ENCODE data around the gene STAP1.

The STAP1 gene

DNA sequence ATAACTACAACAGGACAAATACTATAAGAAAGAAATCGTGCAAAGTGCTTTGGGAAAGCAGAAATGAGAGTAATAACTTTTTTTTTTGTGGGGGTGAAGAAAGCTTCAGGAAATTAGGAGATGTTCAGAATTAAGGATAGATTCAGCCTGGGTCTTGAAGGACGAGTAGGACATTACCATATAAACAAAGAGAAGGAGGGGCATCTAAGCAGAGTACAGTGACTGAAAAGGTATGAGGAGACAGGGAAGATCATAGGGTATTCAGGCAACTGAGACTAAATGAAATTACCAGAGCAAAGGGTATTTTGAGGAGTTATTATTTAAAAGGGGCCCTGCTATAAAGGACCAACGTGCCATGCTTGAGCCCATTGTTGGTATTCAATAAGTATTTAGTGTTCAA is 3.1 kb upstream of the STAP1 start:
- no peak overlapping the region for H3K4me3 ChIP-seq (ENCODE audit: extremely low read depth, insufficient read depth, low read length, poor library complexity, severe bottlenecking)
- H3K36me3 ChIP-seq (ENCODE audit: control insufficient read depth, insufficient read depth, low read length): no peaks in the 10 kb centered on the region
- no peaks in the 10 kb centered on the region for H3K4me1 ChIP-seq (ENCODE audit: control insufficient read depth, insufficient read depth, low read length, poor library complexity, severe bottlenecking)
- H3K9me3 ChIP-seq (ENCODE audit: control insufficient read depth, low read length): no peaks in the 10 kb centered on the region
- 77% methylated on average over 2 of the region's 3 CpGs; no CpG with 5 or more reads in 1 of the 2 experiments for WGBS, 2 experiments (ENCODE audit: insufficient coverage in 2 of 2)
- H3K27ac ChIP-seq (ENCODE audit: low read depth, low read length, severe bottlenecking): no peak overlapping the region

DNA sequence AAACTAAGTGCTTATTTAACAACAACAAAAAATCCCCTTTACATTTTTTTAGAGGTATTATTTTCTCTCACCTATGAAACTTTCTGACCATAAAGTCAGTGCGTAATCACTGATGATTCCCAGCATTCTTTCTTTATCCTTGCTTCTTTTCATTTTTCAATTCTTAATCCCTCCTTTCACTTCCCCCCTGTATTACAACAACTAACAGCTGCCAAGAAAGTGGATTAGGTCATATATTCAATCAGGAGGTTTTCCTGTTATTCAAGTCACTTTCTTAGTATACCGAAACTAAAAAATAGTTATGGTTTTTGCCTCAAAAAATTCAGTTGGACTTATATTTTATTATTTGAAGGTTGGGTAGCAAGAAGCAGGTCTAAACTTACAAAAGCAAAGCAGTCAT is 2.1 kb upstream of the STAP1 start:
- 100% methylated on average over 1 of the region's 2 CpGs for WGBS, 2 experiments (ENCODE audit: insufficient coverage in 2 of 2)
- H3K4me3 ChIP-seq (ENCODE audit: extremely low read depth, insufficient read depth, low read length, poor library complexity, severe bottlenecking): no peak overlapping the region
- H3K4me1 ChIP-seq (ENCODE audit: control insufficient read depth, insufficient read depth, low read length, poor library complexity, severe bottlenecking): no peaks in the 10 kb centered on the region
- H3K36me3 ChIP-seq (ENCODE audit: control insufficient read depth, insufficient read depth, low read length): no peaks in the 10 kb centered on the region
- no peak overlapping the region for H3K27ac ChIP-seq (ENCODE audit: low read depth, low read length, severe bottlenecking)
- H3K9me3 ChIP-seq (ENCODE audit: control insufficient read depth, low read length): no peaks in the 10 kb centered on the region

- H3K4me1 ChIP-seq (ENCODE audit: control insufficient read depth, insufficient read depth, low read length, poor library complexity, severe bottlenecking): no peaks in the 10 kb centered on the region
Measured at GRCh38 chr4:67565284-67565683, 6.8 kb downstream of the STAP1 start.

GRCh38 chr4:67566335-67566734 is 7.8 kb downstream of the STAP1 start:
- WGBS, 2 experiments (ENCODE audit: insufficient coverage in 2 of 2): 96% methylated on average over 3 of the region's 3 CpGs; no CpG with 5 or more reads in 1 of the 2 experiments

More at GRCh38 chr4:67565284-67565683, 6.8 kb downstream of the STAP1 start:
- no peaks in the 10 kb centered on the region for H3K36me3 ChIP-seq (ENCODE audit: control insufficient read depth, insufficient read depth, low read length)
- H3K27ac ChIP-seq (ENCODE audit: low read depth, low read length, severe bottlenecking): no peak overlapping the region
- no peaks in the 10 kb centered on the region for H3K9me3 ChIP-seq (ENCODE audit: control insufficient read depth, low read length)
- H3K4me3 ChIP-seq (ENCODE audit: extremely low read depth, insufficient read depth, low read length, poor library complexity, severe bottlenecking): no peak overlapping the region

DNA sequence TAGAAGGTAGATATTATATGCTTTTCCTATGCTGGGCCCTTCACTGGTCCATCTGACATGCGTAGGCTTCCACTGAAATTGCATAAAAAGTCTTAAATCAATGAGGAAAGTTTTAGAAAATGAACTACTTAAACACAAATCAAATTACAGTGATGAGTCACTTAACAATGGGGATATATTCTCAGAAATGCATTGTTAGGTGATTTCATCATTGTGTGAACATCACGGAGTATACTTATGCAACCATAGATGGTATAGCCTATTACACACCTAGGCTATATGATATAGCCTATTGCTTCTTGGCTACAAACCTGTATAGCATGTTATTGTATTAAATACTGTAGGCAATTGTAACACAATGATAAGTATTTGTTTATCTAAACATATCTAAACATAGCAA is 10.3 kb downstream of the STAP1 start:
- Histone ChIP-seq H3K9me3 (ENCODE audit: control insufficient read depth, low read length) (no peaks in the 10 kb centered on the region), H3K36me3 (ENCODE audit: control insufficient read depth, insufficient read depth, low read length) (no peaks in the 10 kb centered on the region), H3K27ac (ENCODE audit: low read depth, low read length, severe bottlenecking) (no peak overlapping the region), H3K4me1 (ENCODE audit: control insufficient read depth, insufficient read depth, low read length, poor library complexity, severe bottlenecking) (peaks cover 6% of the 10 kb centered on the region), H3K4me3 (ENCODE audit: extremely low read depth, insufficient read depth, low read length, poor library complexity, severe bottlenecking) (no peak overlapping the region)
- WGBS, 2 experiments (ENCODE audit: insufficient coverage in 2 of 2): no CpG with 5 or more reads among the region's 2 CpGs

More at GRCh38 chr4:67566335-67566734, 7.8 kb downstream of the STAP1 start:
- Histone ChIP-seq H3K36me3 (ENCODE audit: control insufficient read depth, insufficient read depth, low read length) (no peaks in the 10 kb centered on the region), H3K4me1 (ENCODE audit: control insufficient read depth, insufficient read depth, low read length, poor library complexity, severe bottlenecking) (no peaks in the 10 kb centered on the region), H3K27ac (ENCODE audit: low read depth, low read length, severe bottlenecking) (no peak overlapping the region), H3K9me3 (ENCODE audit: control insufficient read depth, low read length) (no peaks in the 10 kb centered on the region), H3K4me3 (ENCODE audit: extremely low read depth, insufficient read depth, low read length, poor library complexity, severe bottlenecking) (no peak overlapping the region)

GRCh38 chr4:67570537-67570936 is 12.0 kb downstream of the STAP1 start:
- Histone ChIP-seq H3K27ac (ENCODE audit: low read depth, low read length, severe bottlenecking) (no peak overlapping the region), H3K4me1 (ENCODE audit: control insufficient read depth, insufficient read depth, low read length, poor library complexity, severe bottlenecking) (peaks cover 6% of the 10 kb centered on the region), H3K9me3 (ENCODE audit: control insufficient read depth, low read length) (no peaks in the 10 kb centered on the region), H3K4me3 (ENCODE audit: extremely low read depth, insufficient read depth, low read length, poor library complexity, severe bottlenecking) (no peak overlapping the region), H3K36me3 (ENCODE audit: control insufficient read depth, insufficient read depth, low read length) (no peaks in the 10 kb centered on the region)
- WGBS, 2 experiments (ENCODE audit: insufficient coverage in 2 of 2): 100% methylated on average over 1 of the region's 1 CpG; no CpG with 5 or more reads in 1 of the 2 experiments

DNA sequence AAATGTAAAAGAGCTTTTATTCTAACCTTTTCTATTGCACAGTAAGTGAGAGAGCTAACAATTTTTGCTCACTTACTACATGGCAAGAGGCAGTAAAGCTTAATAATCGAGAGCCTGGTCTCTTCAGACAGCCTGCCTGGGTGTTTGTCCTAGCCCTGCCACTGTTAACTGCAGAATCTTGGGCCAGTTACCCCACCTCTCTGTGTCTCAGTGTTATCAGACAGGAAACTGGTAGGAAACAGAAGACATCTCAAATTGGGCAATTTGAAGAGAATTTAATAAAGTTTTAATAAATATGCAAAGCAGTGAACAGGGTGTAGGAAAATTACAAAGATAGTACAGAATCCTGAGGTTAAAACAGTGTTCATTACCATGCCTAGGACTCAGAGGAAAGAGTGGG is 13.4 kb downstream of the STAP1 start:
- H3K4me1 ChIP-seq (ENCODE audit: control insufficient read depth, insufficient read depth, low read length, poor library complexity, severe bottlenecking): peaks cover 6% of the 10 kb centered on the region
- 50 to 83% methylated on average over 1 of the region's 1 CpG for WGBS, 2 experiments (ENCODE audit: insufficient coverage in 2 of 2)

DNA sequence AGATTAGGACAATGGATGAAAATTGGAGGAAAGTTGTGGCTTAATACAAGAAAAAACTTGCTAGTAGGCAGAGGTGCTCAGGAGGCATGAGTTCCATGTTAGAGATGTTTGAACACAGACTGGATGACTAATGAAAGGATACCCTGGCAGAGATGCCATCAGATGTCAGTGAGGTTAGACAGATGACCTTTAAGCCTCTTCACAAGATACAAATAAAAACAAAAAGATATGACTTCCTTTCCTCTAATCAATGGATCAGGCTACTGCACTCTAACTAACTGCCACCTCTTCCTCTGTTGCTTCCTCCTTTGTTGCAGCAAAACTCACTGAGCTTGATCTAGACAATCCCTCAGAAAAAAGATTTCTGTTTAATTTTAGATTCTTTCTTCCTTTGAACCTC is 14.7 kb downstream of the STAP1 start:
- no peaks in the 10 kb centered on the region for H3K9me3 ChIP-seq (ENCODE audit: control insufficient read depth, low read length)
- H3K4me3 ChIP-seq (ENCODE audit: extremely low read depth, insufficient read depth, low read length, poor library complexity, severe bottlenecking): no peak overlapping the region
- no peaks in the 10 kb centered on the region for H3K36me3 ChIP-seq (ENCODE audit: control insufficient read depth, insufficient read depth, low read length)
- H3K4me1 ChIP-seq (ENCODE audit: control insufficient read depth, insufficient read depth, low read length, poor library complexity, severe bottlenecking): peaks cover 6% of the 10 kb centered on the region
- H3K27ac ChIP-seq (ENCODE audit: low read depth, low read length, severe bottlenecking): no peak overlapping the region

More for the DNA sequence above, 13.4 kb downstream of the STAP1 start:
- H3K9me3 ChIP-seq (ENCODE audit: control insufficient read depth, low read length): no peaks in the 10 kb centered on the region
- no peaks in the 10 kb centered on the region for H3K36me3 ChIP-seq (ENCODE audit: control insufficient read depth, insufficient read depth, low read length)
- no peak overlapping the region for H3K4me3 ChIP-seq (ENCODE audit: extremely low read depth, insufficient read depth, low read length, poor library complexity, severe bottlenecking)
- no peak overlapping the region for H3K27ac ChIP-seq (ENCODE audit: low read depth, low read length, severe bottlenecking)

GRCh38 chr4:67575232-67576058 is 16.9 kb downstream of the STAP1 start:
- H3K9me3 ChIP-seq (ENCODE audit: control insufficient read depth, low read length): no peaks in the 10 kb centered on the region
- peaks cover 6% of the 10 kb centered on the region for H3K4me1 ChIP-seq (ENCODE audit: control insufficient read depth, insufficient read depth, low read length, poor library complexity, severe bottlenecking)
- H3K27ac ChIP-seq (ENCODE audit: low read depth, low read length, severe bottlenecking): no peak overlapping the region
- H3K4me3 ChIP-seq (ENCODE audit: extremely low read depth, insufficient read depth, low read length, poor library complexity, severe bottlenecking): no peak overlapping the region
- WGBS, 2 experiments (ENCODE audit: insufficient coverage in 2 of 2): 83 to 98% methylated on average over 4 to 5 of the region's 13 CpGs
- no peaks in the 10 kb centered on the region for H3K36me3 ChIP-seq (ENCODE audit: control insufficient read depth, insufficient read depth, low read length)

- Histone ChIP-seq H3K36me3 (ENCODE audit: control insufficient read depth, insufficient read depth, low read length) (no peaks in the 10 kb centered on the region), H3K4me1 (ENCODE audit: control insufficient read depth, insufficient read depth, low read length, poor library complexity, severe bottlenecking) (peaks cover 6% of the 10 kb centered on the region), H3K27ac (ENCODE audit: low read depth, low read length, severe bottlenecking) (no peak overlapping the region), H3K4me3 (ENCODE audit: extremely low read depth, insufficient read depth, low read length, poor library complexity, severe bottlenecking) (no peak overlapping the region), H3K9me3 (ENCODE audit: control insufficient read depth, low read length) (no peaks in the 10 kb centered on the region)
- 76 to 82% methylated on average over 2 of the region's 4 CpGs for WGBS, 2 experiments (ENCODE audit: insufficient coverage in 2 of 2)
Measured at GRCh38 chr4:67576059-67576466, 17.5 kb downstream of the STAP1 start.

- no CpG with 5 or more reads among the region's 1 CpG for WGBS, 2 experiments (ENCODE audit: insufficient coverage in 2 of 2)
Measured at GRCh38 chr4:67576538-67576937, 18.0 kb downstream of the STAP1 start.

More at GRCh38 chr4:67576538-67576937, 18.0 kb downstream of the STAP1 start:
- no peaks in the 10 kb centered on the region for H3K9me3 ChIP-seq (ENCODE audit: control insufficient read depth, low read length)
- no peaks in the 10 kb centered on the region for H3K36me3 ChIP-seq (ENCODE audit: control insufficient read depth, insufficient read depth, low read length)
- peaks cover 6% of the 10 kb centered on the region for H3K4me1 ChIP-seq (ENCODE audit: control insufficient read depth, insufficient read depth, low read length, poor library complexity, severe bottlenecking)
- H3K27ac ChIP-seq (ENCODE audit: low read depth, low read length, severe bottlenecking): no peak overlapping the region
- no peak overlapping the region for H3K4me3 ChIP-seq (ENCODE audit: extremely low read depth, insufficient read depth, low read length, poor library complexity, severe bottlenecking)
